ENCODE results near the gene ACOT12.
"Not testable (repeated sequence)": the region's sequence is repeated elsewhere in the genome, so short reads cannot be mapped to it uniquely, and the experiment has no call there.

The ACOT12 gene

GRCh38 chr5:81336556-81336955 is 57.4 kb downstream of the ACOT12 start:
- no peak for DNase-seq

DNA sequence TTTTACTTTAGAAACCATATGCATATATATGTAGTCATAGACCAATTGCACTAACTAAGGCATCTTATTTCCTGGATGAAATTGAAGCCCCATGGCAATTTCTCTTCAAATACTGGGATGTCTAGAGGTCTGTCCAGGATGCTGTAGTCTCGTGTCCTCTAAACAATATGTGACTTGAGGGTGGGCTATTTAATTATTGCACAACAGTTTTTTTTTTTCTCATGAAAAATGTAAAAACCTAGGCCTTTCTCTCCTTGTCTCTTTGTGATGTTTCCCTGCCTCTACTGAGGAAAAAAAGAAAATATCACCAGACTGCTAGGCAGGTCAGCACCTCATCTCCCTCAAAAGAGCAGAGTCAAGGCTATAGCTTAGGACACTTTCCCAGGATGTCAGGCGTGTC is 58.0 kb downstream of the ACOT12 start:
- DNase-seq, result no peak

DNA sequence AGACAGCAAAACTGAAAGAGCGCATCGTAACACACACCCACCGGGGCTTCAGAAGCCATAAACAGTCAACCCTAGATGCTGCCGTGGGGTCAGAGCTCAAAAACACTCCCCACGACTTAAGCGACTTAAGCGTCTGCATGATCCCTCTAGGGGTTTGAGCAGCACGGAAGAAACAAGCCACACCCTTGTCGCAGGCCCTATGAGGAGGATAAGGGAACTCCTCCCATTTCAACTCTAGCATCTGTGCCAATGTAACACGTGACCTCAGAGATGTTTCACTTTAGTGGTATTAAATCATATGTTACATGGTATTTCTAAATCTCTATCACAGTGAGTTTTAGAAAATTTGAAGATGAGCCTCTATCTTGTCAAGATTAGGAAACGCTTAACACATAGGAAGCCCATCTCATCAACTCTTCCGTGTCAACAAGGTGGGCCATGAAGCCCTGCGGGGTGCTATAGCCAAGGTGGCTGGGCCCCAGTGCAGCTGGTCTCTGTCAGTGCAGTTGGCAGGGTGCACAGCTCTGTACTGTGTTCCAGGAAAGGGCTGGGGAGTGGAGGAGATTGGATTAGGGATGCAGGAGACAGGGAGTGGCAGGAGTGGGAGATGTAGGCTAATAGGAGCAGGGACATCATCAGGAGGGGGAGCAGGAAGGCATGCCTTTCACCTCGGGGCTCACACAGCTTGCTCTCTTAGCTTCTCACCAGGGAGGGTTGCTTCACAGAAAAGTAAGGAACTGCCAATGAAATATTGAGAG is 59.5 kb downstream of the ACOT12 start:
- DNase-seq, result peak; percentile 8

DNA sequence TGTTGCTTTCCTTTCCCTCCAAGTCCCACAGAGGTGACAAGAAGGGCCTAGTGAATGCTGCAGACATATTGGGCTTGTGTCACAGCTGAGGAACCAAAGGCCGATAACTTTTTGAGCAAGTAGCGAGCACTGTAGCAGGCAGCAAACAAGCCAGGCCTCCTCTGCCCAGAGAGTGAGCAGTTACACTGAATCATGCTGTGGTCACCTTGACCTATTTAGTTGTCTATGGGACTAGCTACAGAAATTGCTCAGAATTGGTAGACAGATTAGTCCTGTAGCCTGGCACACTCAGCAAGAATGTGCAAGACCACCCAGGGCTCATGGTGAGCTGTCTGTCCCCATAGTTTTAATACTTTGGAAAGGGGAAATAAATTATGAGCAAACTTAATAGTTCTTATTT is 67.4 kb downstream of the ACOT12 start:
- DNase-seq, result no peak

- peak; percentile 53 for DNase-seq
Observed at GRCh38 chr5:81317536-81317935, 76.4 kb downstream of the ACOT12 start.

DNA sequence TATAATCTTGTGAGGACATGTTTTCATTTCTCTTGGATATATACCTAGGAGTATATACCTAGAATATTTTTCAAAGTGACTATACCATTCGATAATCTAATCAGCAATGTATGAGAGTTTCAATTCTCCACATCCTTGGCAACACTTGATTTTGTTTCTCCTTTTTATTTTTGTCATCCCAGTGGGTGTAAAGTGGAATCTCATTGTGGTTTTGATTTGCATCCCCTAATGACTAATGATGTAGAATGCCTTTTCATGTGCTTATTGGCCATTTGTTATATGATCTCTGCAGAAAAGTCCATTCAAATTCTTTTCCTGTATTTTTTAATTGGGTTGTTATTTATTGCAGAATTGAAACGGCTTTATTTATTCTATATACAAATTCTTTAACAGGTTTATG is 77.4 kb downstream of the ACOT12 start:
- no peak for DNase-seq

GRCh38 chr5:81315830-81316229 is 78.1 kb downstream of the ACOT12 start:
- no peak for DNase-seq

- DNase-seq, result no peak
Observed at GRCh38 chr5:81315336-81315735, 78.6 kb downstream of the ACOT12 start.

GRCh38 chr5:81314581-81314980 is 79.4 kb downstream of the ACOT12 start:
- DNase-seq, result no peak

DNA sequence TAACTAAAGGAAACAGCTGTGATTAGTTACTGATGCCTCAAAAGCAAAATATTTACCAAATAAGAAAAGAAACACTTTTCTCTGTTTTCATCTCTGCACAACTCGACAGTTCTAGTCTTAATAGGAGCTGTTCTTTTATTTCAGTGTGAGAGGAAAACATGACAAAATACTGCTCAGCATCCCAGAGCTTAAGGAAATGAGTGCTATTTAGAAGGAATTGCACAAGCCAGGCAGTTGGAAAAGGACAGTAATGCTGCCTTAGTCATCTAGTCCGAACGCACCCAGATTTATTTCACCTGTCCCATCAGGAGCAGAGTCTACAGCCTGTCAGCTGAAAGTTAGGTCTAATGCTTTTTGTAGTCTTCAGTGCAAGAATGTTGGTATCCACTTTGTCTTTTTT is 80.2 kb downstream of the ACOT12 start:
- DNase-seq, result no peak

- DNase-seq, result no peak
Observed at GRCh38 chr5:81313278-81313677, 80.7 kb downstream of the ACOT12 start.

- no peak for DNase-seq
Observed at GRCh38 chr5:81310402-81311063, 83.4 kb downstream of the ACOT12 start.

DNA sequence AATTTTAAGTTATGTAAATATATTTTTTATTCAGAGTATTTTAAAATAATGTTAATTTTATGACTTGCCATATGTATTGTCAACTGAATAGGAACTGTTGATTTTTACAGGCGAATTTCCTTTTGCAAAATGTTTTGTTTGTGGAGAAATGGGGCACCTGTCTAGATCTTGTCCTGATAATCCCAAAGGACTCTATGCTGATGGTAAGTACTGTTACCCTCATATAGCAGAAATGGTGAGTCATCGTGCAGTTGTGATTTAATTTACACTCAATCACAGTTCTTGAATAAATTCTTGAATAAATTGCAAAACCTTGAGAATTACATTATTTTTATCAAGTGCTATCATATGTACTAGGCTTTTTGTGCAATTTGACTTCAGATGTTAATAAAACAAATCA is 85.1 kb downstream of the ACOT12 start:
- DNase-seq, result no peak

- DNase-seq, result no peak
Observed at GRCh38 chr5:81305785-81306184, 88.1 kb downstream of the ACOT12 start.

- DNase-seq, result no peak
Observed at GRCh38 chr5:81303563-81303962, 90.4 kb downstream of the ACOT12 start.

DNA sequence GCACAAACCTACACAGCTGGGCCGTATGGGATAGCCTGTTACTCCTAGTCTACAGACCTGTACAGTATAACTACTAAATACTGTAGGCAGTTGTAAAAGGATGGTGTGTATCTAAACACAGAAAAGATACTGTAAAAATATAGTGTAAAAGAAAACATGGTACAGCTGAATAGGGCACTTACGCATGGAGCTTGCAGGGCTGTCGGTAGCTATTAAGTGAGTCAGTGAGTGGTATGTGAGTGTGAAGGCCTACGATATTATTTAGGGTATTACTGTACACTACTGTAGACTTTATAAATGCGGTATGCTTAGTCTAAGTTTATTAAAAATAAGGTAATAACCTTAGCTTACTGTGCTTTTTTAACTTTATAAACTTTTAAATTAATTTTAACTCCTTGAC is 91.3 kb downstream of the ACOT12 start:
- DNase-seq, result no peak

DNA sequence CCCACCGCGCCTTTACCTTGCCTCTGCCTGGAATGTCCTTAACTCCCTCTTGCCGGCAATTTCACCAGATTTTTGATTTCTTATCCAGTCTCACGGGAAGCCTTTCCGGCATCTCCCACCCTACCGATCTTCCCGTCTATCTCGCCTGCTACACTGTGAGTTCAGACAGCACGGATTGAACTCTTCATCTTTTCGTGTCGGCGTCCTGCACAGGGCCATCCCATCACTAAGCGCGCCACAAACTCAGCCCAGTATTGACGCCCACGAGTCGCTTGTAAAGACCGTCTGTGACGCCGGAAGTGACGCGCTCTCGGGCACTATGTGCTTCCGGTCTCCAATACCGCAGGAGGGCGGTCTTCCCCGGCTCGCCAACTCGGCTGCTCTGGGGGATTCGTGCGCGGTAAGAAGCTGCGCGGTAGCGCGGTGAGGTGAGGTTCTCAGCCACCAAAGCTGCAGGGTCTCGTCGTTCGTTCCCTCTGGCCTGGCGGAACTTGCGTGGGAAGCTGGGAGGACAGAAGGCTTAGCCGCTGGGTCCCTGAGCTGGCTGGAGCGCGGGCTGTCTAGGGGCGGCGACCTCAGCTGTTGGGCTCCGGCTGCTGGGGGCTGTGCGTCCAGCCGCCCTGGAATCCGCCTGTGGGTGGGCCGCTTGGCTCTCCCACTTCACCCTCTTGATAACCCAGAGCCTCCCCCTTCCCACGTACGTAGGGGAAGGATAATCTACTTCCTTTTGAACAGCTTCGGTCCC is 92.5 kb downstream of the ACOT12 start, which contains the start of gene ZCCHC9:
ZCCHC9 (plus strand) TSS at position 317 of the 745 bp plus-strand sequence. CDS start 3,171 bp downstream, outside the sequence.
- peak; percentile 97 for DNase-seq

DNA sequence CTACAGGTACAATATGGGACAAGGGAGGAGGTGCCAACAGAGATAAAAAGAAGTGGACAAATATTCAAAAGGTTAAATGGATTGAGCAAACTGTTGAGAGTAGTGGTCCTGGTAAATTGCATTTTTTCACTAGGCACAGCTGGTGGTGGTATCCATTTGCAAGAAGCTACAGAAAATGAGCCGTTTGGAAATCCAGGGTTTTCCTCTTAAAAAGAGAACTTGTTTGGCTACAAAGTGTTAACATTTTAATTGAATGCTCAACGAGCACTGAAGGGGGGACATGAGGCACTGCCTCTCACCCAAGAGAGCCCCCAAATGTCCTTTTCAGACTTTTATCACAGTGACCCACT is 93.0 kb downstream of the ACOT12 start:
- DNase-seq, result peak; percentile 59

- DNase-seq, result no peak
Observed at GRCh38 chr5:81297531-81297930, 96.4 kb downstream of the ACOT12 start.

- not testable (repeated sequence) for DNase-seq
Observed at GRCh38 chr5:81294021-81294420, 99.9 kb downstream of the ACOT12 start.

DNA sequence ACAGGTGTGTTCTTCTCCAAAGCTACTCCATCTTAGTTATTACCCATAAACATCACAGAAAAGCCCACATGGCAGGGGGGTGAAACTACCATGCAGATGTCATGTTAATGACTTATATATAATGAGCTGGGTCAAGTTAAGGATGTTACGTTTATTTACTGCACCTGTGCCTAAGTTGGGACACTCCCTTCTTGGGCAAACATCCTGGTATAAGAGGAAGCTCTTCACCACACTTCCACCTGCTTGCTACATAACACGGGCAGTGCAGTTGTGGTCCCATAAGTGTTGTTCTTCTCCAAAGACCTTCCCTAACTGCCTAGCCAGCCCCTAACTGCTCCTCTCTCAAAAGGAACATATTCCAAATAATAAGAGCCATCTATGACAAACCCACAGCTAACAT is 101.8 kb downstream of the ACOT12 start:
- DNase-seq, result no peak

GRCh38 chr5:81290146-81290545 is 103.8 kb downstream of the ACOT12 start:
- no peak for DNase-seq

DNA sequence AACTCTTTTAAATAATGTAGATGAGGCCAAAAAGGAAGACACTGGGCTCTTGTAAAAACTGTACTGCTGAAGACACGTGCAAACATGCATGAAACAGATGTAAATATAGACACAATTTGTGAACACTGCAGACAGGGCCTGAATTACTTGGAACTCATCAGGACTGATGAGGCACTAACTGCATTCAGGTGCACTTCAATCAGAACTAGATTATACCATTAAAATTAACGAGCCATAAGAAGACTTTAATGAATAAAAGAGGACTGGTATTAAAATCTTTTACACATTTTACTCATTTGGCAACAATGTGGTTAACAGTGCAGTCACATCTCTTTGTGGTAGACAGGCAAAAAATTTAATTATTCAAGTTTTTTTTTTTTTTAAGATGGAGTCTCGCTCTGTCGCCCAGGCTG is 105.9 kb downstream of the ACOT12 start:
- no peak for DNase-seq

DNA sequence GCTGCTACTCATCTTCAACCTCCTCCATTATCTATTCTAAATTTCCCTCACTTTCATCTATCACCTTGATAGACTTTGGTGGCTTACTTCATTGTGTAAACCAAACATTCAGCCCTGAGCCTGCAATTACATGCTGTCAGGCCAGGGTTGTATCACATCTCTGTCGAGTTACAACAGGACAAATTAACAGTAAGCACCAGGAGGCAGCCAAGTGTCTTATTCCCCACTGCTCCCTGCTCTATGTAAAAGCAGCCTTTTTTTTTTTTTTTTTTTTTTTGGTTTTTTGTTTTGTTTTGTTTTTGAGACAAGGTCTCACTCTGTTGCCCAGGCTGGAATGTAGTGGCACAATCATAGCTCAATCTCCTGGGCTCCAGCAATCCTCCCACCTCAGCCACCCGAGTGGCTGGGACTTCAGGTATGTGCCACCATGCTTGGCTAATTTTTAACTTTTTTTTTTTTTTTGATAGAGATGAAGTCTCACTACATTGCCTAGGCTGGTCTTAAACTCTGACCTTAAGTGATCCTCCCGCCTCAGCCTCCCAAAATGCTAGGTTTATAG is 107.8 kb downstream of the ACOT12 start:
- no peak for DNase-seq
